Measurements from ENCODE around the gene GSTO2.

Gene GSTO2

GRCh38 chr10:104344219-104344618, 75.2 kb downstream of the GSTO2 start:
- no peak for DNase-seq

DNA sequence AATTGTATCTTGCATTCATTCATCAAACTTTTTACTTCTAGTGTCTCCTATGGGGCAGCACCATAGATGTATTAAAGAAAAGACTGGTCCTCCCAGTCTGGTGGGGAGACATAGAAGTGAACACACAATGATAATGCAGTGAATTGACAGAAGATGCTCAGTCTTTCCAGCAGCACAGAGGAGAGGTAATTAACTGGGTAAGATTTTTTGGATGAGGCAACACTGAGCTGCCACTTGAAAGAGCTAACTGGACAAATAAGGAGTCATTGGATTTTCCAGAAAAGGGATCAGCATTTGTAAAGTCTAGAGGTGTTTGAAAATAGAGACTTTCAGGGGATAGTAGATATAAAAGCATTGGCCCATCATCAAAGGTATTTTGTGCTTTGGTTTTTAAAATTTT, 76.5 kb downstream of the GSTO2 start:
- DNase-seq: no peak

- DNase-seq: no peak
These were observed 77.0 kb downstream of the GSTO2 start for GRCh38 chr10:104345941-104346340.

- no peak for DNase-seq
These were observed 78.5 kb downstream of the GSTO2 start for GRCh38 chr10:104347295-104348045.

DNA sequence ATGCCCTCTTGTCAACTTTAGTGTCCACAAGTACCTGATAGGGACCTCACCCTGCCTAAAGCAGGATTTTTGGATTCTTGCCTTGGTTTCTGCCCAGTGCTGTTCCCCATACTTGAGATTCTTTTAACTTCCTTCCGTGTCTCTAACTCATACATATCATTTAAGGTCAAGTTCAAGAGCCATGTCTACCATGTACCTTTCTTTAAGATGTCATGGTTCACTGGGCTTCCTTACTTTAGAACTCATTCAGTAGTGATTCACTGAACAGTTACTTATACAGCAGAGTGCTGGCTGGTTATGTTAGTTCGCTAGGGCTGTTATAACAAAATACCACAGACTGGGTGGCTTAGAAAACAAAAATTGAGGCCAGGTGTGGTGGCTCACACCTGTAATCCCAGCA, 79.6 kb downstream of the GSTO2 start:
- no peak for DNase-seq

- no peak for DNase-seq
These were observed 80.7 kb downstream of the GSTO2 start for GRCh38 chr10:104349623-104350126.

- no peak for DNase-seq
These were observed 81.2 kb downstream of the GSTO2 start for GRCh38 chr10:104350127-104350635.

- DNase-seq: no peak
These were observed 82.2 kb downstream of the GSTO2 start for GRCh38 chr10:104351061-104351702.

DNA sequence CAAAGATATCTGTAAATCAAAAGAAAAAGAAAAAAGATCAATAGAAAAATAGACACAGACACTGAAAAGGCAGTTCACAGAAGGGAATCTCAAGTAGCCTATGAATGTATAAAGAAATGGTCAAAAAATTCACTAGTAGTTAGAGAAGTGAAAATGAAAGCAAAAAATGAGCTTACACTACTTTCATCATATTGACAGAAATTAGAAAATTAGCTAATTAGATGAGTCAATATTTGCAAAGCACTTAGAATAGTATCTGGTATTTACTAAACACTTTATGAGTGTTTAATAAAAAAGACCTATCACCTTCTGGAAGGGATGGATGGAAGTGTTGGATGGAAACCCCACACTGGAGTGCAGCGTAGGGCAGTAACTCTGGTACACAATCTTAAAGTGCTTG, 82.9 kb downstream of the GSTO2 start:
- DNase-seq: no peak

GRCh38 chr10:104353325-104354048, 84.5 kb downstream of the GSTO2 start, which contains the start of gene CFAP58:
Gene CFAP58 (plus strand): TSS chr10:104353833. CDS start chr10:104353898, 65 bp downstream.
- DNase-seq: peak; percentile 89
